Activated CD8-positive, alpha-beta T cell treated with anti-CD3 and anti-CD28 coated beads, Interleukin-2, amount 10 ng/mL, durations not matched to agents 7 days and 5 days (primary cell): Measurements from ENCODE around the gene TKFC. TPM values are rescaled to one million over a fixed set of nuclear protein-coding genes. Genes with fewer than 3 reads are reported as not detected.

Source experiments
- ATAC-seq: fragments of 150-1000 bp; cut with Tn5 transposase; one replicate; pipeline ENCODE4 v1.10.0; 2021; ENCODE audit warnings: moderate library complexity
- CTCF ChIA-PET: fragments of 350-600 bp; sonication (Branson Sonifier 250); formaldehyde crosslinking; loops from one replicate; lab custom pipeline; 2021; ENCODE audit warnings: antibody characterized with exemption; lab: Charles Lee
- POLR2A ChIA-PET: fragments of 350-600 bp; sonication (Branson Sonifier 250); formaldehyde crosslinking; loops from one replicate; lab custom pipeline; 2021; ENCODE audit warnings: antibody characterized with exemption; lab: Charles Lee
- DNase-seq: peaks from one replicate; pipeline ENCODE4 v3.0.0-alpha.2; 2020
- H3K27ac Mint-ChIP-seq: one replicate; pipeline ENCODE4 v1.8.0; 2021; ENCODE audit warnings: mild to moderate bottlenecking, mixed read lengths
- H3K27me3 Mint-ChIP-seq: one replicate; pipeline ENCODE4 v1.8.0; 2021; ENCODE audit warnings: low read depth, mixed read lengths
- H3K36me3 Mint-ChIP-seq: one replicate; pipeline ENCODE4 v1.8.0; 2021; ENCODE audit warnings: low read depth, mixed read lengths
- H3K4me1 Mint-ChIP-seq: one replicate; pipeline ENCODE4 v1.8.0; 2021; ENCODE audit warnings: low read depth, mixed read lengths
- H3K4me3 Mint-ChIP-seq: one replicate; pipeline ENCODE4 v1.8.0; 2021; ENCODE audit warnings: mild to moderate bottlenecking, mixed read lengths
- H3K9me3 Mint-ChIP-seq: one replicate; pipeline ENCODE4 v1.8.0; 2022; ENCODE audit warnings: mixed read lengths; ENCODE audit not compliant: insufficient read depth
- total RNA-seq, 2 experiments: library from RNA; stranded (reverse); gene quantifications; one replicate each; pipeline ENCODE4 v1.2.3, GENCODE V29; 2021

The TKFC gene
- total RNA-seq, 2 experiments from 2014 or later = 24.1 to 26.4 TPM

DNA sequence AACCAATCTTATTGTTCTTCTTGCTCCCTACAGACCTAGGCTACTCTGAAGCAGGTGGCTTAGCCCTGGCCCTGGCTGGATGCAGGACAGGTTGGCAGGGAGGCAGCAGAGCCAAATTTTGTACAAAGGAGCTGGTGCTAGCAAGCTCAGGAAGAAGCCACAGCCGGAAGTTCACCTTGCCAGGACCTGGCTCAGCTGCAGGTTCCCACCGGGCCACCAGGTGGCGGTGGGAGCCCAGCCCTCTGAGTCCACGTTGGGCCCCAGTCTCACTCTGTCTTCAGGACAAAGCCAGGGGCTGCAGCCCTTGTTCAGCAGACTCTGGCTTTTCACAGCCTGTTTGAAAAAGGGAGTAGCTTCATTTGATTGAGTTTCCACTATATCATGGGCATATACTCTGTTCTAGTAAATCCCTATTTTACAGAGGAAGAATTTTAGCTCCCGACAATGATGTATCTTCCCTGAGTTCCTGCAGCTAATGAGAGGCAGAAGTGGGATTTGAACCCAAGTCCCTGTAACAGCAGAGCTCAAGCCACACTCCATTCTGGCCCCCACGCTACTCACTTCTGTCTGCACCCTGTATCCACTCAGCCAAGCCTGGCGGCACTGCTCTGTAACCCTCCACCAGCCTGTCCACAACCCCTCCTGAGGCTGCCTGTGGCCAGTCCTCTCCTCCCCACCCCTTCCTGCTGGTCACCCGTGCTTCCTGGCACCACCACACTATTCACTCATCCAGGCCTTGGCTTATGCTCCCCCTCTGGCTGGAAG is 3.3 kb downstream of the TKFC start:
- ChIA-PET POLR2A (interaction anchor here (0.8 to 5.9 kb wide), 11 partner anchors 10 to 258 kb away, joined by 3 to 72 read pairs (median 4); partner anchors contain the start of genes CPSF7, CYB561A3, SDHAF2 and TMEM138), CTCF (interaction anchor here (0.6 to 9.8 kb wide), 58 partner anchors 9 to 499 kb away, joined by 3 to 390 read pairs (median 5); partner anchors contain the start of genes CD6, CPSF7, CYB561A3 and SDHAF2)
- ATAC-seq (peak; percentile 59), DNase-seq (peak; percentile 89)
- H3K36me3 Mint-ChIP-seq = peaks cover 4% of the 10 kb centered on the region
- H3K4me3 Mint-ChIP-seq = no peak overlapping the region
- H3K4me1 Mint-ChIP-seq = peaks cover 47% of the 10 kb centered on the region
- H3K27ac Mint-ChIP-seq = peak overlapping the region; percentile 91
- no peaks in the 10 kb centered on the region for H3K27me3 Mint-ChIP-seq
- H3K9me3 Mint-ChIP-seq = no peaks in the 10 kb centered on the region

DNA sequence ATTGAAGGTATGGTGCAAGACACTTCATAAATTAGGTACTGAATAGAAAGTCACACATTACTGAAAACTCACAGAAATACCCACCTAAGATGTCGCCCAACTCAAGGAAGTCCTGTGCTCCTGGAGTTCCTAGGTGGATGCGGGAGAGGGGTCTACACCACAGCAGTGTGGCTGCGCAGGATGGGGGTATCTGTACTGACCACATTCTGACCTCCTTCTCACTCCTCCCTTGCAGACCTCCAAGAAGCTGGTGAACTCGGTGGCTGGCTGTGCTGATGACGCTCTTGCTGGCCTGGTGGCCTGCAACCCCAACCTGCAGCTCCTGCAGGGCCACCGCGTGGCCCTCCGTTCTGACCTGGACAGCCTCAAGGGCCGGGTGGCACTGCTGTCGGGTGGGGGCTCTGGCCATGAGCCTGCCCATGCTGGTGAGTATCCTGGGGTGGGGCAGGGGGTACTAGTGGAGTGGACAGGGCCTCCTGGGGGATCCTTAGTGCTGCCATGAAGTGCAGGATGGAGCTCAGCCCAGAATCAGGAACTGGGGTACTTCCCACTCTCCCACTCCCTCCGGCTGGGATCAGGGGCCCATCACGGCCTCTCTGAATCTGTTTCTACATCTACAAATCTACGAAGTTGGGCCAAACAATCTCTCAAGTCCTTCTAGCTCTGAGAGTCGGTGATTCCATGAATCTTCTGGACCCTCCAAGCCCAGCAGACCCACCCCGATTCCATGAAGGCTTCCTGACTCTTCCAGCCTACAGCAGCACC is 4.9 kb downstream of the TKFC start:
- POLR2A ChIA-PET = interaction anchor here (1.0 to 5.9 kb wide), 2 partner anchors 25 to 48 kb away, joined by 4 to 72 read pairs; partner anchors contain the start of genes CYB561A3 and TMEM138
- CTCF ChIA-PET = interaction anchor here (0.9 to 9.8 kb wide), 8 partner anchors 16 to 109 kb away, joined by 4 to 390 read pairs (median 12); partner anchors contain the start of gene TMEM216
- peaks cover 39% of the 10 kb centered on the region for H3K4me1 Mint-ChIP-seq
- no peak overlapping the region for H3K27ac Mint-ChIP-seq
- no peak overlapping the region for H3K4me3 Mint-ChIP-seq
- H3K36me3 Mint-ChIP-seq = no peaks in the 10 kb centered on the region
- H3K9me3 Mint-ChIP-seq = no peaks in the 10 kb centered on the region
- no peaks in the 10 kb centered on the region for H3K27me3 Mint-ChIP-seq
- no peak for DNase-seq
- no peak for ATAC-seq

DNA sequence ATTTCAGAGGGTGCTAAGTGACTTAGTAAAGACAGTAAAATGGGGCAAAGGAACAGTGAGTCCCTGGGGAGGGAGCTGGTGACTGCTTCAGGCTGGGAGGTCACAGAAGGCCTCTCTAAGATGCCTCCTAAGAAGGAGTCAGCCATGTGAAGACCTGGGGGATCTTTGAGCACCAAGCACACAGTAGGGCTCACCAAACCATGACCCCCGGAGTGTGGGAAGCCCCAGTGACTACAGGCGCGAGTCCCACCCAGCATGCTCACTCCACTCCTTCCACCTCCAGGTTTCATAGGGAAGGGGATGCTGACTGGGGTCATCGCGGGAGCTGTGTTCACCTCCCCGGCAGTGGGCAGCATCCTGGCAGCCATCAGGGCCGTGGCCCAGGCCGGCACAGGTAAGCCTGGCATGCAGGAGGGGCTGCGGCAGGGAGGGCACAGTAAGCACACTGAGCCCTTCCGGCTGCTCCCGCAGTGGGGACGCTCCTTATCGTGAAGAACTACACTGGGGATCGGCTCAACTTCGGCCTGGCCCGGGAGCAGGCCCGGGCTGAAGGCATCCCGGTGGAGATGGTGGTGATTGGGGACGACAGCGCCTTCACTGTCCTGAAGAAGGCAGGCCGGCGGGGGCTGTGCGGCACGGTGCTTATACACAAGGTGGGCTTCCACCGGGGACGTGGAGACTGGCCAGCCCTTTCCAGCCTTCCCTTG is 5.9 kb downstream of the TKFC start:
- CTCF ChIA-PET = interaction anchor here (0.9 to 9.8 kb wide), 6 partner anchors 17 to 96 kb away, joined by 3 to 390 read pairs (median 4); partner anchors contain the start of gene TMEM138
- no peak overlapping the region for H3K4me3 Mint-ChIP-seq
- POLR2A ChIA-PET = no interaction called here
- DNase-seq (no peak), ATAC-seq (no peak)
- H3K27ac Mint-ChIP-seq = no peak overlapping the region
- no peaks in the 10 kb centered on the region for H3K9me3 Mint-ChIP-seq
- H3K27me3 Mint-ChIP-seq = no peaks in the 10 kb centered on the region
- peaks cover 30% of the 10 kb centered on the region for H3K4me1 Mint-ChIP-seq
- H3K36me3 Mint-ChIP-seq = no peaks in the 10 kb centered on the region

DNA sequence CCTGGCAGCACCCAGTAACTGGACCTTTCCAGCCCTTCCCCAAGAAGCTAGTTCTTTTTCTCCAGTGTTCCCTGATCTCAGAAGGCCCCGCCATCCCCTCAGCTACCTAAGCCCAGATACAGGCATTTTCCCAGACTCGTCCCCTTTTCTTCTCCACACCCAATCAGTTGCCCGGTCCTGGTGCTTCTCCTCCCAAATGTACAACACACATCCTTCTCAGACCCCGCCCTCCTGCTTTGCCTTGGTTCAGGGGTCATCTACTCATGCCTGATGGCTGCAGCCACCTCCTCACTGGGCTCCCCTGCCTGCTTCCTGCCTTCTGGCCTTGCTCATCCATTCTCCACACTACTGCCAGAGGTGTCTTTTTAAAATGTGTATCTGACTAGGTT is 6.5 kb downstream of the TKFC start:
- no peak for ATAC-seq
- Mint-ChIP-seq H3K4me1 (peaks cover 25% of the 10 kb centered on the region), H3K27ac (no peak overlapping the region), H3K4me3 (no peak overlapping the region), H3K27me3 (no peaks in the 10 kb centered on the region), H3K9me3 (no peaks in the 10 kb centered on the region), H3K36me3 (no peaks in the 10 kb centered on the region)
- ChIA-PET POLR2A (no interaction called here), CTCF (interaction anchor here (0.9 to 9.8 kb wide), 3 partner anchors 23 to 44 kb away, joined by 3 to 390 read pairs (median 3); partner anchors contain the start of gene TMEM138)
- no peak for DNase-seq

DNA sequence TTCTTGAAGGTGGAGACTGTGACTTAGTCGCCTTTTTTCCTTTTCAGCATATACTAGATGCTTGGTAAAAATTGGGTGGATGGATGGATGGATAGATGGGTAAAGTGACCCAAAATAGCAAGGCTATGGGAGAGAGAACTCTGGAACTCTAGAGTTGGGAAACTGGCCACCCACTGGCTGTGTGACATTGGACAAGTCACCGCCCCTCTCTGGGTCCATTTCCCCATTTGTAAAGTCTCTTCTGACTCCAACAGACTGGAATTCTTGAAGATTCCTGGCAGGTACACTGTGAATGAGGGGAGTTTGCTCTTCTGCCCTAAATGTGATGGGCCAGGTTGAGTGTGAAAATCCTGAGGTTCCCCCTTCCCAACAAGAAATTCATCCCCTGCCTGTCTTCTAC is 8.0 kb downstream of the TKFC start:
- POLR2A ChIA-PET = no interaction called here
- CTCF ChIA-PET = interaction anchor here (1.2 to 9.8 kb wide), 2 partner anchors 22 to 43 kb away, joined by 3 to 390 read pairs; no protein-coding TSS in a partner anchor

DNA sequence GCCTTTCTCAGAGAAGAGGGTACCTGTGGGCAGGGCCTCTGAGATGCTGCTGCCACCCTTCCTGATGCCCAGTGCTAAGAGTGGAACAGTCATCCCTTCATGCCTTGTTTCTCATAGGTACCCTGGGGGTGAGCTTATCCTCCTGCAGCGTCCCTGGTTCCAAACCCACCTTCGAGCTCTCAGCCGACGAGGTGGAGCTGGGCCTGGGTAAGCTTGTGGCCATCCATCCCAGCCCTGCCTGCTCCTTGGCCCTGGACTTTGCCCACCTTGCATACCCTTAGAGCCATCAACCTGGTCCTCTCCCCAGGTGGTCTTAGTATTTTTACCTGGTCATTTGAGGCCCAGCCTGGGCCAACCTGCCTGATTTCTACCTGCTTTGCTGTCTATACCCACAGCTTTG is 8.7 kb downstream of the TKFC start:
- H3K27me3 Mint-ChIP-seq = no peaks in the 10 kb centered on the region
- peaks cover 13% of the 10 kb centered on the region for H3K4me1 Mint-ChIP-seq
- no peaks in the 10 kb centered on the region for H3K9me3 Mint-ChIP-seq
- ATAC-seq = no peak
- DNase-seq = no peak
- ChIA-PET POLR2A (interaction anchor here (0.6 to 0.8 kb wide), 2 partner anchors 8 to 20 kb away, joined by 3 read pairs; partner anchors contain the start of genes CYB561A3 and TKFC), CTCF (interaction anchor here (9.8 kb wide), 1 partner anchor 42 kb away, joined by 390 read pairs; no protein-coding TSS in a partner anchor)
- H3K36me3 Mint-ChIP-seq = no peaks in the 10 kb centered on the region
- no peak overlapping the region for H3K27ac Mint-ChIP-seq
- H3K4me3 Mint-ChIP-seq = no peak overlapping the region

More for the DNA sequence above, 8.0 kb downstream of the TKFC start:
- ATAC-seq (no peak), DNase-seq (no peak)
- no peaks in the 10 kb centered on the region for H3K36me3 Mint-ChIP-seq
- H3K27ac Mint-ChIP-seq = no peak overlapping the region
- no peaks in the 10 kb centered on the region for H3K27me3 Mint-ChIP-seq
- no peak overlapping the region for H3K4me3 Mint-ChIP-seq
- peaks cover 13% of the 10 kb centered on the region for H3K4me1 Mint-ChIP-seq
- H3K9me3 Mint-ChIP-seq = no peaks in the 10 kb centered on the region

DNA sequence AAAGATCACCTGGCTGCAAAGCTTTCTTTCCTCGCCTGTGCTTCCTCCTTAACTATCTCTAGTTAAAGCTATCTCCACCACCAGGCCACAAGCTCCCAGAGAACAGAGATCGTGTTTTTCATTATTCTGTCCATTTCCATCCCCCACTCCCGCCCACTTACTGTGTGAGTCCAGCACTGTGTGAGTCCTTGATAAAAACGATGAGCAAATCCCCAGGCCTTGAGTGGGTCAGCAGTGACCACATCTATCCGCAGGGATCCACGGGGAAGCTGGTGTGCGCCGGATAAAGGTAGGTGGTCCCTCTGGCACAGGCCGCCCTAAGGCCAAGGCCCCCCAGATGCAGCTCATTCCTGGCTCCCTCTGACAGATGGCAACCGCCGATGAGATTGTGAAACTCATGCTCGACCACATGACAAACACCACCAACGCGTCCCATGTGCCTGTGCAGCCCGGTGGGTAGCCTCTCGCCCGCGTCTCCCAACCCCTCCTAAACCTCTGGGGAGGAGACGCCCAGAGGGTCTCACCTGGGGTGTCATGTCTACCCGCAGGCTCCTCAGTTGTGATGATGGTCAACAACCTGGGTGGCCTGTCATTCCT is 9.3 kb downstream of the TKFC start:
- POLR2A ChIA-PET = no interaction called here

DNA sequence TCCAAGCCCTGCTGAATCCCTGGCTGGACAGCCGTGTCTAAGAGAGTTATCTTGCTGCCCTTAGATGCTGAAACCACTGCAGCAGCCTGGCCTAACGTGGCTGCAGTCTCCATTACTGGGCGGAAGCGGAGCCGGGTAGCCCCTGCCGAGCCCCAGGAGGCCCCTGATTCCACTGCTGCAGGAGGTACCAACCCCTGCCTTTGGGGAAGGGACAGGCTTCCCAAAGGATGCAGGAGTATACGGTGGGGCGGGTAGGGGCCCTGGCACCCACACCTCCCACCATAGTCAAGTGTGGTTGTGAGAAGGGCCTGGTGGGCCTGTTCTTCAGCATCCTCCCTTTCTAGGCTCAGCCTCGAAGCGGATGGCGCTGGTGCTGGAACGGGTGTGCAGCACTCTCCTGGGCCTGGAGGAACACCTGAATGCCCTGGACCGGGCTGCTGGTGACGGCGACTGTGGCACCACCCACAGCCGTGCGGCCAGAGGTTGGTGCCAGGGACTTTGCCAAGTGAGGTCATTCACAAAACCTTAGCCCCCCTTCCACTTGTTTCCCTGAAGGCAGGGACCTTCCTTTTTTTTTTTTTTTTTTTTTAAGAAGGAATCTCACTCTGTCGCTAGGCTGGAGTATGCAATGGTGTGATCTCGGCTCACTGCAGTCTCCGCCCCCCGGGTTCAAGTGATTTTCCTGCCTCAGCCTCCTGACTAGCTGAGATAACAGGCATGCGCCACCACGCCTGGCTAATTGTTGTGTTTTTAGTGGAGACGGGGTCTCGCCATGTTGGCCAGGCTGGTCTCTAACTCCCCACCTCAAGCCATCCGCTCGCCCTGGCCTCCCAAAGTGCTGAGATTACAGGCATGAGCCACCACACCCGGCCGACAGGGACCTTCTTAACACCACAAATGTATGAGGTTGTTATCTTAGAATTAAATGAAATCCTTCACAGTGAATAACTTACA is 11.0 kb downstream of the TKFC start:
- peaks cover 2% of the 10 kb centered on the region for H3K36me3 Mint-ChIP-seq
- no peak for DNase-seq
- peaks cover 15% of the 10 kb centered on the region for H3K4me1 Mint-ChIP-seq
- H3K4me3 Mint-ChIP-seq = no peak overlapping the region
- H3K27me3 Mint-ChIP-seq = no peaks in the 10 kb centered on the region
- POLR2A ChIA-PET = no interaction called here
- CTCF ChIA-PET = interaction anchor here (1.6 kb wide), 1 partner anchor 8 kb away, joined by 6 read pairs; no protein-coding TSS in a partner anchor
- ATAC-seq = no peak
- no peaks in the 10 kb centered on the region for H3K9me3 Mint-ChIP-seq
- H3K27ac Mint-ChIP-seq = no peak overlapping the region

More for the DNA sequence above, 9.3 kb downstream of the TKFC start:
- ATAC-seq = no peak
- Mint-ChIP-seq H3K27me3 (no peaks in the 10 kb centered on the region), H3K4me1 (peaks cover 10% of the 10 kb centered on the region), H3K9me3 (no peaks in the 10 kb centered on the region), H3K27ac (no peak overlapping the region), H3K36me3 (no peaks in the 10 kb centered on the region), H3K4me3 (no peak overlapping the region)
- CTCF ChIA-PET = interaction anchor here (9.8 kb wide), 1 partner anchor 41 kb away, joined by 390 read pairs; no protein-coding TSS in a partner anchor
- DNase-seq = no peak

DNA sequence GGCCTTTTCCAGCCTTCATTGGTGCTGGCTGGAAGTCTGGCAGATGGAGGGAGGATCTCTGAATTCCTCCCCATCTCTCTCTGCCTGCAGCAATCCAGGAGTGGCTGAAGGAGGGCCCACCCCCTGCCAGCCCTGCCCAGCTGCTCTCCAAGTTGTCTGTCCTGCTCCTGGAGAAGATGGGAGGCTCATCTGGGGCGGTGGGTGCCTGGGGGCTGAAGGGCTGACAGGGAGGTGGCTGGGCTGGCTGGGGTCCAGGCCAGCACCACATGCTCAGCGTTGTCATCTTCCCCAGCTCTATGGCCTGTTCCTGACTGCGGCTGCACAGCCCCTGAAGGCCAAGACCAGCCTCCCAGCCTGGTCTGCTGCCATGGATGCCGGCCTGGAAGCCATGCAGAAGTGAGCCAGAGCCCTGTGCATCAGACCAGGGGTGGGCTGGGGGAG is 12.2 kb downstream of the TKFC start:
- no peak for DNase-seq
- POLR2A ChIA-PET = no interaction called here
- ATAC-seq = no peak
- Mint-ChIP-seq H3K4me3 (no peak overlapping the region), H3K36me3 (peaks cover 7% of the 10 kb centered on the region), H3K9me3 (no peaks in the 10 kb centered on the region), H3K4me1 (peaks cover 15% of the 10 kb centered on the region), H3K27me3 (no peaks in the 10 kb centered on the region), H3K27ac (no peak overlapping the region)
- CTCF ChIA-PET = interaction anchor here (1.6 kb wide), 1 partner anchor 9 kb away, joined by 6 read pairs; no protein-coding TSS in a partner anchor
